SK-N-SH treated with all-trans-retinoic acid at 6 μM for 48 hours (cell line): ENCODE measurements around the gene GRAMD4.

Source experiments
- ARNTL ChIP-seq: fragments of 450-650 bp; formaldehyde crosslinking; IDR thresholded peaks from 2 replicates; pipeline ENCODE4 v1.5.0; 2020; ENCODE audit warnings: low read depth, mild to moderate bottlenecking, moderate library complexity, borderline replicate concordance
- CSDC2 ChIP-seq: fragments of 250-450 bp; sonication (Bioruptor Pico); IDR thresholded peaks from 2 replicates; pipeline ENCODE4 v1.5.0; 2020; ENCODE audit warnings: mild to moderate bottlenecking, moderate library complexity
- ISL1 ChIP-seq: fragments of 250-450 bp; sonication (Bioruptor Pico); IDR thresholded peaks from 2 replicates; pipeline ENCODE4 v2.1.2; 2022; ENCODE audit warnings: mild to moderate bottlenecking, moderate library complexity
- PATZ1 ChIP-seq: fragments of 250-450 bp; sonication (Bioruptor Pico); IDR thresholded peaks from 2 replicates; pipeline ENCODE4 v1.8.0; 2020; ENCODE audit warnings: mild to moderate bottlenecking, moderate library complexity, borderline replicate concordance
- PPARA ChIP-seq: fragments of 250-450 bp; sonication (Bioruptor Pico); IDR thresholded peaks from 2 replicates; pipeline ENCODE4 v1.5.0; 2020; ENCODE audit warnings: mild to moderate bottlenecking, borderline replicate concordance
- RARB ChIP-seq: fragments of 250-450 bp; sonication (Bioruptor Pico); IDR thresholded peaks from 2 replicates; pipeline ENCODE4 v1.8.0; 2021; ENCODE audit warnings: mild to moderate bottlenecking, moderate library complexity
- SNAI2 ChIP-seq: fragments of 250-450 bp; sonication (Bioruptor Pico); IDR thresholded peaks from 2 replicates; pipeline ENCODE4 v1.5.0; 2020; ENCODE audit warnings: mild to moderate bottlenecking, moderate library complexity
- TCF4 ChIP-seq: fragments of 250-450 bp; sonication (Bioruptor Pico); IDR thresholded peaks from 2 replicates; pipeline ENCODE4 v1.8.0; 2021; ENCODE audit warnings: mild to moderate bottlenecking, moderate library complexity, borderline replicate concordance
- ZFP3 ChIP-seq: fragments of 250-450 bp; sonication (Bioruptor Pico); IDR thresholded peaks from 2 replicates; pipeline ENCODE4 v1.5.0; 2020; ENCODE audit warnings: mild to moderate bottlenecking, moderate library complexity
- ZFP30 ChIP-seq: fragments of 450-650 bp; formaldehyde crosslinking; IDR thresholded peaks from 2 replicates; pipeline ENCODE4 v1.5.0; 2022; ENCODE audit warnings: mild to moderate bottlenecking, moderate library complexity
- ZNF565 ChIP-seq: fragments of 450-650 bp; formaldehyde crosslinking; conservative IDR thresholded peaks from 2 replicates; pipeline ENCODE4 v1.5.0; 2020; ENCODE audit warnings: low read depth, mild to moderate bottlenecking, moderate library complexity
- ZNF70 ChIP-seq: fragments of 450-650 bp; formaldehyde crosslinking; IDR thresholded peaks from 2 replicates; pipeline ENCODE4 v1.5.0; 2020; ENCODE audit warnings: mild to moderate bottlenecking, moderate library complexity

- TF ChIP-seq ARNTL = no peak
- TF ChIP-seq ZFP30 (CRISPR knock-in tag) = no peak
- TF ChIP-seq RARB = no peak
- no peak for TF ChIP-seq ISL1
- TF ChIP-seq ZNF565 (CRISPR knock-in tag) = no peak
- no peak for TF ChIP-seq CSDC2
- TF ChIP-seq TCF4 (CRISPR knock-in tag) = no peak
- TF ChIP-seq ZNF70 (CRISPR knock-in tag) = no peak
- no peak for TF ChIP-seq PATZ1 (CRISPR knock-in tag)
- TF ChIP-seq ZFP3 (CRISPR knock-in tag) = no peak
- no peak for TF ChIP-seq SNAI2 (CRISPR knock-in tag)
- TF ChIP-seq PPARA (CRISPR knock-in tag) = no peak
Measured at GRCh38 chr22:46669201-46669600, 49.0 kb downstream of the GRAMD4 start.
